LNCAP (cell line): ENCODE measurements around the gene CIDEB.
A peak's percentile ranks its signal among the peaks of the same experiment; 100 is the strongest.

Source experiments
- CTCF ChIP-seq: fragments of 450-650 bp; IDR thresholded peaks from 2 replicates; pipeline ENCODE4 v1.5.1; 2017; ENCODE audit warnings: mild to moderate bottlenecking

The CIDEB gene

GRCh38 chr14:24337144-24337823 is 29.5 kb upstream of the CIDEB start:
- no peak for TF ChIP-seq CTCF

- no peak for TF ChIP-seq CTCF
Measured at GRCh38 chr14:24335461-24336171, 27.8 kb upstream of the CIDEB start.

- no peak for TF ChIP-seq CTCF
Measured at GRCh38 chr14:24334431-24335291, 26.9 kb upstream of the CIDEB start, which contains the start of gene ADCY4. ADCY4 (minus strand) TSS chr14:24335071; CDS start chr14:24334652, 419 bp downstream.

- peak; percentile 67 for TF ChIP-seq CTCF
Measured at GRCh38 chr14:24332268-24332993, 24.7 kb upstream of the CIDEB start.

- TF ChIP-seq CTCF, result no peak
Measured at GRCh38 chr14:24331731-24332267, 24.0 kb upstream of the CIDEB start.

GRCh38 chr14:24330973-24331674 is 23.3 kb upstream of the CIDEB start:
- TF ChIP-seq CTCF, result no peak
